ENCODE data around the gene UMODL1.

The UMODL1 gene

DNA sequence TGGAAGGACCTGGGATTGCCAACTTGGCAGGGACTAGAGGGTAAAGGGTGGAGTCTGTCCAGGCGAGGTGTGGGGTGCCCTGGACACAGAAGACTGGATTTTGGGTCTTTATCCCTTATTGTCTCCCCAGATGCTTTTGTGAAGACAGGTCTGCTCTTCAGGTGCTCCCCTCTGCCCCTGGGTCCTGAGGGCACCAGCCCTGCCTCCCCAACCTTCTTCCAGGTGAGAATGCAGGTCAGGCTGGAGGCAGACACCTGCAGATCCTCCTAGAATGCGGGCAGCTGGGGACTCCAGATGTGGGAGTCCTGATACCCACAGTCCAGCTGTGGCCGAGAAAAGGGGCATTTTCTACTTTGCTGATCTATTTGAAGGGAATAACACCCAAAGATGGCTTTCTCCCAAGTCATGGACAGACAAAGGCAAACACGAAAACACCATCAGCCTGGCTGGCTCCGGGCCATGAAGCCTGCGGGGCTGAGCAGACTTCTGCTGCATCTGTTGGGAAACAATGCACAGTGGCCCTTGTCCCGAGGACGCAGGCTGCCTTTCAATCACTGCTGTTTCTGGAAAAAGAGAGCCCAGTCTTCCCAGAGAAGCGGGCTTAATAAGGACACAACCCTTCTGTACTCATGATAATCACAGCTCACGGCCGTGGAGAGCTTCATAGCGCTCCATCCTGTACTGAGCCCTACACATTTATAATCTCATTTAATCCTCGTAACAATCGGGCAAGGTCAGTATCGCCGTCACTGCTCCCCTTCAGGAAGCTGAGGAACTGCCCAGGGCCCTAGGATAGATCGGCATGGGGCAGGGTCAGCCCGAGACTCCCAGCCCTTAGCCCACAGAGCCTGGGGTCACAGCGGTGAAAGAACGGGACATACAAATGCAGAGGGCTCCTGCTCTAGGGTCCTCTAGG is 85.8 kb downstream of the UMODL1 start:
- TF ChIP-seq, protein P1, sequence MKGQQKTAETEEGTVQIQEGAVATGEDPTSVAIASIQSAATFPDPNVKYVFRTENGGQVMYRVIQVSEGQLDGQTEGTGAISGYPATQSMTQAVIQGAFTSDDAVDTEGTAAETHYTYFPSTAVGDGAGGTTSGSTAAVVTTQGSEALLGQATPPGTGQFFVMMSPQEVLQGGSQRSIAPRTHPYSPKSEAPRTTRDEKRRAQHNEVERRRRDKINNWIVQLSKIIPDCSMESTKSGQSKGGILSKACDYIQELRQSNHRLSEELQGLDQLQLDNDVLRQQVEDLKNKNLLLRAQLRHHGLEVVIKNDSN (IDR thresholded peaks at IDR 0.05), result no peak
- no peak for TF ChIP-seq NFIC (IDR thresholded peaks at IDR 0.05)
- no peak for TF ChIP-seq TAF1 (IDR thresholded peaks at IDR 0.05; ENCODE audit: low read depth)
- no peak for TF ChIP-seq CREB1 (IDR thresholded peaks at IDR 0.05; ENCODE audit: low read depth)
- no peak for TF ChIP-seq ZBTB7A (IDR thresholded peaks at IDR 0.05; ENCODE audit: low read depth)
- no peak for TF ChIP-seq TCF12 (IDR thresholded peaks at IDR 0.05; ENCODE audit: low read depth)
- no peak for TF ChIP-seq EGR1 (IDR thresholded peaks at IDR 0.05)
- no peak for TF ChIP-seq CEBPB (IDR thresholded peaks at IDR 0.05)
- TF ChIP-seq EP300 (IDR thresholded peaks at IDR 0.05; ENCODE audit: borderline replicate concordance), result no peak
- TF ChIP-seq FOXM1 (IDR thresholded peaks at IDR 0.05; ENCODE audit: borderline replicate concordance, low read depth), result no peak
- no peak for TF ChIP-seq TEAD4 (IDR thresholded peaks at IDR 0.05)

DNA sequence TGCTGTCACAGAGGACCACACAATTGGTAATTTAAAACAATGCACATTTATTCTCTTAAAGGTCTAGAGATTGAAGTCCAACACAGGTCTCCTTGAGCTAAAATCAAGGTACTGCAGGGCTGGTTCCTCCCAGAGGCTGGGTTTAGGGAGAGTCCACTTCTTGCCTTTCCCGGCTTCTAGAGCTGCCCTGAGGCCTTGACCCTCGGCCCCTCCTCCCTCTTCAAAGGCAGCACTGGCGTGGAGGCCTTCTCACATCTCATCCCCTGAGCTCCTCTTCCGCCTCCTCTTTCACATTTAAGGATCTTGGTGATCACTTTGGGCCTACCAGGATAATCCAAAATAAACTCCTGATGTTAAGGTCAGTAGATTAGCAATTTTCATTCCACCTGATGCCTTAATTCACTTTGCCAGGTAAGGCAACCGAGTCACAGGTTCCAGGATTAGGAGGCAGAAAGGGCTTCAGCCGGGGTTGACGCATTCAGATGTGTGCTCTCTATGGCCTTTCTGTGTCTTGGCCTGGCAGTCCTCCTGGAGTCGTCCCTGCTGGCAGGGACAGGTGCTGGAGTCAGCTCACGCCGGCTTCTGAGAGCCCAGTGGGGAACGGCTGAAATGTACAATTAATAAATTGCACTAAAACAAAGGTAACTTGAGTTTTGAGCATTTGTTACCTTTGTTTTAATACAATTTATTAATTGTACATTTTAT is 86.6 kb downstream of the UMODL1 start:
- TF ChIP-seq, protein P1 (IDR thresholded peaks at IDR 0.05), result no peak
- TF ChIP-seq, protein P2, sequence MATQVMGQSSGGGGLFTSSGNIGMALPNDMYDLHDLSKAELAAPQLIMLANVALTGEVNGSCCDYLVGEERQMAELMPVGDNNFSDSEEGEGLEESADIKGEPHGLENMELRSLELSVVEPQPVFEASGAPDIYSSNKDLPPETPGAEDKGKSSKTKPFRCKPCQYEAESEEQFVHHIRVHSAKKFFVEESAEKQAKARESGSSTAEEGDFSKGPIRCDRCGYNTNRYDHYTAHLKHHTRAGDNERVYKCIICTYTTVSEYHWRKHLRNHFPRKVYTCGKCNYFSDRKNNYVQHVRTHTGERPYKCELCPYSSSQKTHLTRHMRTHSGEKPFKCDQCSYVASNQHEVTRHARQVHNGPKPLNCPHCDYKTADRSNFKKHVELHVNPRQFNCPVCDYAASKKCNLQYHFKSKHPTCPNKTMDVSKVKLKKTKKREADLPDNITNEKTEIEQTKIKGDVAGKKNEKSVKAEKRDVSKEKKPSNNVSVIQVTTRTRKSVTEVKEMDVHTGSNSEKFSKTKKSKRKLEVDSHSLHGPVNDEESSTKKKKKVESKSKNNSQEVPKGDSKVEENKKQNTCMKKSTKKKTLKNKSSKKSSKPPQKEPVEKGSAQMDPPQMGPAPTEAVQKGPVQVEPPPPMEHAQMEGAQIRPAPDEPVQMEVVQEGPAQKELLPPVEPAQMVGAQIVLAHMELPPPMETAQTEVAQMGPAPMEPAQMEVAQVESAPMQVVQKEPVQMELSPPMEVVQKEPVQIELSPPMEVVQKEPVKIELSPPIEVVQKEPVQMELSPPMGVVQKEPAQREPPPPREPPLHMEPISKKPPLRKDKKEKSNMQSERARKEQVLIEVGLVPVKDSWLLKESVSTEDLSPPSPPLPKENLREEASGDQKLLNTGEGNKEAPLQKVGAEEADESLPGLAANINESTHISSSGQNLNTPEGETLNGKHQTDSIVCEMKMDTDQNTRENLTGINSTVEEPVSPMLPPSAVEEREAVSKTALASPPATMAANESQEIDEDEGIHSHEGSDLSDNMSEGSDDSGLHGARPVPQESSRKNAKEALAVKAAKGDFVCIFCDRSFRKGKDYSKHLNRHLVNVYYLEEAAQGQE (IDR thresholded peaks at IDR 0.05; ENCODE audit: low read depth), result no peak
- TF ChIP-seq YY1 (IDR thresholded peaks at IDR 0.05; ENCODE audit: low read depth) (no peak), TAF1 (IDR thresholded peaks at IDR 0.05; ENCODE audit: low read depth) (no peak), EGR1 (IDR thresholded peaks at IDR 0.05) (no peak), ZBTB7A (IDR thresholded peaks at IDR 0.05; ENCODE audit: low read depth) (no peak), FOXM1 (IDR thresholded peaks at IDR 0.05; ENCODE audit: borderline replicate concordance, low read depth) (no peak), CREB1 (IDR thresholded peaks at IDR 0.05; ENCODE audit: low read depth) (no peak), TCF12 (IDR thresholded peaks at IDR 0.05; ENCODE audit: low read depth) (no peak), NFIC (IDR thresholded peaks at IDR 0.05) (no peak), EP300 (IDR thresholded peaks at IDR 0.05; ENCODE audit: borderline replicate concordance) (no peak), RAD21 (IDR thresholded peaks at IDR 0.05; ENCODE audit: low read depth) (no peak), TEAD4 (IDR thresholded peaks at IDR 0.05) (no peak), CEBPB (IDR thresholded peaks at IDR 0.05) (no peak)
- TF ChIP-seq, protein P3, sequence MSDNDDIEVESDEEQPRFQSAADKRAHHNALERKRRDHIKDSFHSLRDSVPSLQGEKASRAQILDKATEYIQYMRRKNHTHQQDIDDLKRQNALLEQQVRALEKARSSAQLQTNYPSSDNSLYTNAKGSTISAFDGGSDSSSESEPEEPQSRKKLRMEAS (IDR thresholded peaks at IDR 0.05), result no peak

DNA sequence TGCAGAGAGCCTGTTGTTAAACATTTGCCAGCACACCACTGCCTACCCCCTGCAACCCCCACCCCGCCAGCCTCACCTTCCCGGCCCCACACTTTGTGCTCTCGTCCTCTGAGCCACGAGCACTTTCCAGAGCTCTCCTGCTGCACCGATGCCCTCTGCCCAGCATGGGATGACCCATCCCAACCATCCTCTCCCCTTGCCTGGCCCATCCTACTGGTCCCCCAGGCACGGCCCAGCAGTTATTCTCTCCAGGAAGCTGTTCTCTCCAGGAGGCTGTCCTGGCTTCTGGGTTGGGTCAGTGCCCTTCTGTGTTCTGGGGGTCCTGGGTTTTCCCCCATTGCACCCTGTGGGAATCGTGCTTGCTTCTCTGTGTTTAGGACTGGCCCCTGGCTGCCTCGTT is 87.7 kb downstream of the UMODL1 start:
- TF ChIP-seq CEBPB (IDR thresholded peaks at IDR 0.05) (no peak), EGR1 (IDR thresholded peaks at IDR 0.05) (no peak), NFIC (IDR thresholded peaks at IDR 0.05) (no peak), EP300 (IDR thresholded peaks at IDR 0.05; ENCODE audit: borderline replicate concordance) (no peak), YY1 (IDR thresholded peaks at IDR 0.05; ENCODE audit: low read depth) (no peak), RAD21 (IDR thresholded peaks at IDR 0.05; ENCODE audit: low read depth) (no peak), TAF1 (IDR thresholded peaks at IDR 0.05; ENCODE audit: low read depth) (no peak), TCF12 (IDR thresholded peaks at IDR 0.05; ENCODE audit: low read depth) (no peak), TEAD4 (IDR thresholded peaks at IDR 0.05) (no peak), CREB1 (IDR thresholded peaks at IDR 0.05; ENCODE audit: low read depth) (no peak), FOXM1 (IDR thresholded peaks at IDR 0.05; ENCODE audit: borderline replicate concordance, low read depth) (no peak), ZBTB7A (IDR thresholded peaks at IDR 0.05; ENCODE audit: low read depth) (no peak)
- TF ChIP-seq, protein P2 (IDR thresholded peaks at IDR 0.05; ENCODE audit: low read depth), result no peak
- TF ChIP-seq, protein P3 (IDR thresholded peaks at IDR 0.05), result no peak
- TF ChIP-seq, protein P1 (IDR thresholded peaks at IDR 0.05), result no peak

DNA sequence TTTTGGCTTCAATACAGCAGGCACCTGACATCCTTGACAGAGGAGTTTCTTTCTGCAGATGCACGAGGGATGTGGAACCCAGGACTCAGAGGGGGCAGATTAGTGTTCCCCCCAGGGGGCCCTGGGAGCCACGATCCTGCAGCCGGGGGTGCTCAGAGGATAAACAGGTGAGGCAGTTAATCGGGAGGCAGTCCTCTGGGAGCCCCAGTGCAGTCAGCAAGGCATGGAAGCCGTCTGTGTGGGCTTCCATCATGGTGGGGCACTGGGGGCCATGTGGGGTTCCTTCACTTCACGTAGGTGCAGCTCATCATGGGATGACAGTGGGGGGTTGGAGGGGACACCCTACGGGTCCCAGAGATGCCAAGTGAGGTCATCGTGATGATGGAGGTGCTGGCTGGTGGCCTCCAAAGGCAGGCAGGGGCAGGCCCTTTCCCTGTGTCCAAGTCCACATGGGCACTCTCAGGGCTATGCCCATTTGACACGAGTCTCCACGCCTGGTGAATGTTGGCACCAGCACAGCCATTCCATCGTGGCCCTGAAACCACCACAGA is 88.5 kb downstream of the UMODL1 start:
- TF ChIP-seq, protein P3 (IDR thresholded peaks at IDR 0.05), result no peak
- TF ChIP-seq TCF12 (IDR thresholded peaks at IDR 0.05; ENCODE audit: low read depth), result no peak
- TF ChIP-seq NFIC (IDR thresholded peaks at IDR 0.05), result no peak
- TF ChIP-seq FOXM1 (IDR thresholded peaks at IDR 0.05; ENCODE audit: borderline replicate concordance, low read depth), result no peak
- TF ChIP-seq EGR1 (IDR thresholded peaks at IDR 0.05), result no peak
- TF ChIP-seq, protein P2 (IDR thresholded peaks at IDR 0.05; ENCODE audit: low read depth), result no peak
- no peak for TF ChIP-seq RAD21 (IDR thresholded peaks at IDR 0.05; ENCODE audit: low read depth)
- no peak for TF ChIP-seq ZBTB7A (IDR thresholded peaks at IDR 0.05; ENCODE audit: low read depth)
- TF ChIP-seq, protein P1 (IDR thresholded peaks at IDR 0.05), result no peak
